ENCODE data around the gene FAM171A2. TPM values are rescaled to one million over a fixed set of nuclear protein-coding genes. Genes with fewer than 3 reads are reported as not detected.
A peak's percentile ranks its signal among the peaks of the same experiment; 100 is the strongest.

The FAM171A2 gene
- total RNA-seq, 1 donor from 2014 or later = 1.7 TPM

DNA sequence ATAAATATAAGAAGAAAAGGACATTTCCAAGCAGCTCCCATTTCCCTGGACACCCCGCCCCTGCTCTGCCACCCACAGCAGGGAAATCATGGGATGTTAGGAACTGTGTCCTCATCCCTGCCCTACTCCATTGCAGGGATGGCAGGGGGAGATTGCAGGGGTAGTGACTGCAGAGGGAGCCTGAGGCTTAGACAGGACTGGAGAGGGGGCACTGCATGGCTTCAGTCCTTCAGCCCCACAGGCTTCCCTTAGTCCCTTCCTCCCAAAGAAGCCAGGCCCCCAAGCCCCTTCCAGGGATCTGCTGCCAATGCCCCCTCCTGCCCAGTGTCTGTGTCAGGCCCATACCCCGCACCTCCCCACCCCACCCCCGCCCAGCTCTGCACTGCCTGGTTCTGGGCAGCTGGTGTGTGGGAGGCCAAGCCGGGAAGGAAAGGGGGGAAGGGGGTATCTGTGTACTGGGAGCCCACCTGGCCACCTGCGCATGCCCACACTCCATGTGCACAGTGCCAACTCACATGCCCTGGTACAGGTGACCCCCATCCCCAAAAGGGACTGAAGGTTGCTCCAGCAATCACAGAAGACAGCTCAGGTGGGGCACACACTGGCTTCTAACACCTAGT, 52.0 kb downstream of the FAM171A2 start:
- Histone ChIP-seq H3K4me1 (peaks cover 4 to 21% of the 10 kb centered on the region in 2 donors), H3K4me3 (no peak overlapping the region), H3K27ac (no peak overlapping the region), H3K36me3 (no peaks in the 10 kb centered on the region), H3K27me3 (peaks cover 14% of the 10 kb centered on the region), H3K9me3 (no peaks in the 10 kb centered on the region)
- no peak for DNase-seq (ENCODE audit: low spot score in 2 of 2)
- intact Hi-C loops (cut with DNase I) = no loop called here
- TF ChIP-seq, protein P1, sequence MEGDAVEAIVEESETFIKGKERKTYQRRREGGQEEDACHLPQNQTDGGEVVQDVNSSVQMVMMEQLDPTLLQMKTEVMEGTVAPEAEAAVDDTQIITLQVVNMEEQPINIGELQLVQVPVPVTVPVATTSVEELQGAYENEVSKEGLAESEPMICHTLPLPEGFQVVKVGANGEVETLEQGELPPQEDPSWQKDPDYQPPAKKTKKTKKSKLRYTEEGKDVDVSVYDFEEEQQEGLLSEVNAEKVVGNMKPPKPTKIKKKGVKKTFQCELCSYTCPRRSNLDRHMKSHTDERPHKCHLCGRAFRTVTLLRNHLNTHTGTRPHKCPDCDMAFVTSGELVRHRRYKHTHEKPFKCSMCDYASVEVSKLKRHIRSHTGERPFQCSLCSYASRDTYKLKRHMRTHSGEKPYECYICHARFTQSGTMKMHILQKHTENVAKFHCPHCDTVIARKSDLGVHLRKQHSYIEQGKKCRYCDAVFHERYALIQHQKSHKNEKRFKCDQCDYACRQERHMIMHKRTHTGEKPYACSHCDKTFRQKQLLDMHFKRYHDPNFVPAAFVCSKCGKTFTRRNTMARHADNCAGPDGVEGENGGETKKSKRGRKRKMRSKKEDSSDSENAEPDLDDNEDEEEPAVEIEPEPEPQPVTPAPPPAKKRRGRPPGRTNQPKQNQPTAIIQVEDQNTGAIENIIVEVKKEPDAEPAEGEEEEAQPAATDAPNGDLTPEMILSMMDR (IDR thresholded peaks at IDR 0.05) = no peak

DNA sequence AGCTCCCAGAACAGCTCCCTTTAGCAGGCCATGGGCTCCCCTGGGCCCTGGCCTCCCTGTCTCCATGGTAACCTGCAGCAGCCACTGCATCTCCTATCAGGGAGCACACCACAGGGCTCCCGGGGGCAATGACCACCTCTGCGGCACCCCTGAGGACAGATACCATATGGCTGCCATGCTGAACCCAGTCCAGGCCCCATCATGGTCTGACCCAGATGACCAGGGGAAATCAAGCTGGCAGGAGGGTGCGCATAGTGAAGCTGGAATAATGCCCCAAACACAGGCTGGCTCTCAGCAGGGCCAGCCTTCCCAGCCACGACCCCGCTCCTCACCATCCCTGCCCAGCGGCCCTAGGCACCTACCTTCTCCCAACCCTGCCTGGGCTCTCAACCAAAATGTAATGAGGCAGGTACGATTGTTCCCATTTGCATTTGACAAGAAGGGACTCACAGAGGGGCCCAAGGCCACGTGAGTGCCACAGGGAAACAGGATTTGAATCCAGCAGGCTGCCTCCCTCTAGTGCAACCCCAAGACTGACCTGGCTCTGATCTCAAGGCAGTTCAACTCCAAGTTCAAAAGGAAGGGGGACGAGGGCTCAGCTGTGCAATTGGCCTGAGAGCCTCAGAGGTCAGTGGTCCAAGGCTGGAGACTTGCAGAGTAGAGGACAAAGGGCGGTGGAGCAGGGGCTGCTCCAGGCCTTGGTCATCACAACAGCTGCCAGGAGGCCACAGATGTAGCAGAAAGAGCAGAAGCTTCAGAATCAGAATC, 52.9 kb downstream of the FAM171A2 start:
- Histone ChIP-seq H3K36me3 (no peaks in the 10 kb centered on the region), H3K4me1 (peaks cover 4 to 21% of the 10 kb centered on the region in 2 donors), H3K9me3 (no peaks in the 10 kb centered on the region), H3K27me3 (peaks cover 5% of the 10 kb centered on the region), H3K4me3 (no peak overlapping the region), H3K27ac (no peak overlapping the region)
- no peak for DNase-seq (ENCODE audit: low spot score in 2 of 2)
- TF ChIP-seq, protein P1 (IDR thresholded peaks at IDR 0.05) = no peak
- intact Hi-C loops (cut with DNase I) = no loop called here

- no peaks in the 10 kb centered on the region for H3K36me3 ChIP-seq
- H3K4me3 ChIP-seq = no peak overlapping the region
- intact Hi-C loops (cut with DNase I) = no loop called here
- H3K27ac ChIP-seq = no peak overlapping the region
- TF ChIP-seq, protein P1 (IDR thresholded peaks at IDR 0.05) = no peak
- H3K9me3 ChIP-seq = no peaks in the 10 kb centered on the region
- H3K27me3 ChIP-seq = no peaks in the 10 kb centered on the region
- no peak for DNase-seq (ENCODE audit: low spot score in 2 of 2)
- H3K4me1 ChIP-seq = peaks cover 4 to 18% of the 10 kb centered on the region in 2 donors
Measured at GRCh38 chr17:44310188-44310587, 53.5 kb downstream of the FAM171A2 start.

DNA sequence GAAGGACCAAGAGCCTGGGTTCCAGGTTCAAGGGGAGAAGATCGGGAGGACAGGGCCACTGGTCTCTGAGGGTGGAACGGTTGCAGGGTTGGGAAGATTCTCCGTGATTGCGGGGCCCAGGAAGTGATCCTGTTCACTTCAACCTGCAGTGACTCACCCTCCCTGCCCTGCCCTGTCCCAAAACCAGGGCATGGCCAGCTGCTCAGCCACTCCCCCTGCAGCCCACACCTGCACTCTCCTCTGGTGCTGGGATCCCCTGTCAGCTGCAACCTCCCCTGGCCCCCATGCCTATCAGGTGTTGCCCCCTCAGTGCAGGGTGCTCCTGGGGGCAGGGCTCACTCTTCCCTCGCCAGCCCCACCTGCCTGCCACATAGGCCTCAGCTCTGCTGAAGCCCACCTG, 54.2 kb downstream of the FAM171A2 start:
- DNase-seq (ENCODE audit: low spot score in 2 of 2) = no peak
- Histone ChIP-seq H3K27me3 (no peaks in the 10 kb centered on the region), H3K4me3 (no peak overlapping the region), H3K27ac (no peak overlapping the region), H3K9me3 (no peaks in the 10 kb centered on the region), H3K4me1 (peaks cover 0 to 12% of the 10 kb centered on the region in 2 donors), H3K36me3 (no peaks in the 10 kb centered on the region)
- TF ChIP-seq, protein P1 (IDR thresholded peaks at IDR 0.05) = no peak
- intact Hi-C loops (cut with DNase I) = no loop called here

GRCh38 chr17:44308865-44309264, 54.8 kb downstream of the FAM171A2 start:
- Histone ChIP-seq H3K27ac (no peak overlapping the region), H3K4me1 (peaks cover 0 to 12% of the 10 kb centered on the region in 2 donors), H3K4me3 (peak overlapping the region; percentile 47 to 59), H3K27me3 (no peaks in the 10 kb centered on the region), H3K9me3 (no peaks in the 10 kb centered on the region), H3K36me3 (no peaks in the 10 kb centered on the region)
- TF ChIP-seq, protein P1 (IDR thresholded peaks at IDR 0.05) = no peak
- no peak for DNase-seq (ENCODE audit: low spot score in 2 of 2)
- intact Hi-C loops (cut with DNase I) = no loop called here
